C4-2B (cell line): ENCODE data around the gene THEM4.

Source experiments
- CTCF ChIP-seq: fragments of 450-650 bp; conservative IDR thresholded peaks from 2 replicates; pipeline ENCODE4 v1.5.1; 2017; ENCODE audit warnings: mild to moderate bottlenecking
- ZFX ChIP-seq: fragments of 450-650 bp; IDR thresholded peaks from 2 replicates; pipeline ENCODE4 v1.6.1; 2017

- TF ChIP-seq CTCF, result no peak
- no peak for TF ChIP-seq ZFX
Measured at GRCh38 chr1:151907363-151908139, 1.8 kb downstream of the THEM4 start.
